Heart right ventricle (tissue), 16 donors: Measurements from ENCODE around the gene RIPK1. TPM values are rescaled to one million over a fixed set of nuclear protein-coding genes. Genes with fewer than 3 reads are reported as not detected.

ENCODE experiments used
- ATAC-seq, 8 donors: fragments of 200-7000 bp; cut with Tn5 transposase; one replicate each; pipeline ENCODE4 v1.9.1; 2020; ENCODE audit warnings: mild to moderate bottlenecking in 8 of 8, moderate library complexity in 8 of 8, moderate number of reproducible peaks in 1 of 8
- DNase-seq, 2 donors: peaks; one replicate each; pipeline ENCODE4 v3.0.0-alpha.2; 2020
- H3K27ac ChIP-seq, 10 donors: fragments of 200-600 bp; sonication (generic) in 2 of 10; one replicate each; pipeline versions ENCODE4 v1.5.0 to v1.8.0; 2020 to 2022; ENCODE audit warnings: mild to moderate bottlenecking in 3 of 10
- H3K27me3 ChIP-seq, 7 donors: fragments of 200-600 bp; one replicate each; pipeline ENCODE4 v1.8.0; 2021 to 2022; ENCODE audit warnings: mild to moderate bottlenecking in 2 of 7
- H3K36me3 ChIP-seq, 9 donors: fragments of 200-600 bp; sonication (generic) in 1 of 9; one replicate each; pipeline versions ENCODE4 v1.5.0 to v1.8.0; 2020 to 2022; ENCODE audit warnings: mild to moderate bottlenecking in 2 of 9
- H3K4me1 ChIP-seq, 9 donors: fragments of 200-600 bp; sonication (generic) in 1 of 9; one replicate each; pipeline versions ENCODE4 v1.5.0 to v1.8.0; 2020 to 2022; ENCODE audit warnings: mild to moderate bottlenecking in 4 of 9
- H3K4me3 ChIP-seq, 10 donors: fragments of 200-600 bp; sonication (generic) in 2 of 10; one replicate each; pipeline versions ENCODE4 v1.5.0 to v1.8.0; 2020 to 2022; ENCODE audit warnings: mild to moderate bottlenecking in 7 of 10, moderate library complexity in 2 of 10
- H3K9me3 ChIP-seq, 11 donors: fragments of 200-600 bp in 10 of 11; sonication (generic) in 2 of 11; one replicate each; pipeline versions ENCODE4 v1.5.0 to v1.8.0; 2013 to 2022; ENCODE audit warnings: mild to moderate bottlenecking in 2 of 11, control low read depth in 1 of 11, moderate library complexity in 1 of 11
- CTCF ChIP-seq, 9 donors: fragments of 200-600 bp; sonication (generic) in 2 of 9; IDR thresholded peaks; one replicate each; pipeline versions ENCODE4 v1.5.0 to v1.8.0; 2021 to 2022; ENCODE audit warnings: antibody characterized with exemption in 9 of 9, mild to moderate bottlenecking in 5 of 9, moderate library complexity in 1 of 9
- WGBS, 2 donors: extraction: QIAGEN DNeasy Blood & Tissue Kit; methylation state at CpG; one replicate each; pipeline ENCODE4 v1.1.7; 2013; ENCODE audit warnings: inconsistent platforms in 1 of 2; 5-methylcytosine and 5-hydroxymethylcytosine counted together
- intact Hi-C, 10 donors: fragments of 100-400 bp; cut with DNase I; formaldehyde crosslinking; loops; one replicate each; pipeline versions ENCODE4 v1.11.1 to v1.14.2; 2022
- polyA plus RNA-seq, 2 donors: library from polyadenylated mRNA; stranded (reverse); fragments of 200-250 nt; gene quantifications; one replicate each; pipeline ENCODE4 v1.2.3, GENCODE V29; 2013
- total RNA-seq, 10 donors: library from RNA; stranded (reverse); fragmentation: NEBNext Ultra II Directional in 3 of 10; extraction: Animal tissue kit (Norgen Biotek cat#: 25700) in 3 of 10; gene quantifications; one replicate each; pipeline versions ENCODE4 v1.2.1 to v1.2.4, GENCODE V29; 2021 to 2023
- donor health status: Arrhythmogenic right ventricular cardiomyopathy.
- donor health status: ischemic (EF 13 %, LVEDD 7.1; RV severe dilation, severe dysfunction).
- donor health status: healthy with polysubstance abuse.
- donor health status: DM: no; HTN: yes; CAD: no.
- donor health status: DM: no; HTN: no; CAD: no.
- donor health status: ischemic (EF 25% LVEDD 6.9; RV normal size, moderate dysfunction).
- donor health status: ischemic (EF 25% LVEDD 5.7; RV mildly dilated, moderate dysfunction).
- donor health status: healthy.
- donor health status: DM: yes; HTN: yes; CAD: no.
- donor health status: Ischemic cardiomyopathy.
- donor health status: ischemic (EF 35%, LVEDD 5.7; RV mildly dilated, moderate dysfunction).
- donor health status: nonischemic (EF 11% LVEDD 7.7; RV severe dilation, severe dysfunction).
- donor health status: DM: yes; HTN: yes; CAD: no.
- donor health status: PGD.
- donor health status: ischemic (EF 29% LVEDD 5.4; RV normal size, mild dysfunction).
- donor health status: nonischemic (EF 23%, LVEDD 6.1; RV moderate dilation, normal function).

Gene RIPK1
- total and polyA plus RNA-seq, 12 donors = 5.1 to 12.9 (median 6.4) TPM

GRCh38 chr6:3108746-3109414 is 40.6 kb downstream of the RIPK1 start:
- WGBS, 2 donors = 86 to 90% methylated on average over 10 of the region's 10 CpGs
- Histone ChIP-seq H3K4me3 (no peak overlapping the region), H3K27me3 (no peaks in the 10 kb centered on the region), H3K27ac (no peak overlapping the region), H3K4me1 (no peaks in the 10 kb centered on the region), H3K9me3 (no peaks in the 10 kb centered on the region), H3K36me3 (peaks cover 0 to 100% (median 62%) of the 10 kb centered on the region in 9 donors)
- intact Hi-C loops = no loop called here
- TF ChIP-seq CTCF (IDR thresholded peaks at IDR 0.05) = no peak
- DNase-seq = no peak
- peak in 5 of 8 donors; percentile 11 to 47 (median 36) for ATAC-seq

GRCh38 chr6:3109761-3110160 is 41.5 kb downstream of the RIPK1 start:
- Histone ChIP-seq H3K9me3 (no peaks in the 10 kb centered on the region), H3K36me3 (peaks cover 0 to 100% (median 64%) of the 10 kb centered on the region in 9 donors), H3K27me3 (no peaks in the 10 kb centered on the region), H3K4me3 (no peak overlapping the region), H3K4me1 (no peaks in the 10 kb centered on the region), H3K27ac (no peak overlapping the region)
- WGBS, 2 donors = 89 to 91% methylated on average over 3 of the region's 3 CpGs
- no peak for TF ChIP-seq CTCF (IDR thresholded peaks at IDR 0.05)
- DNase-seq (no peak), ATAC-seq (no peak)
- intact Hi-C loops = loop anchor here in 1 of 10 donors (10.0 kb wide), 1 partner anchor 245 kb away; no protein-coding TSS in a partner anchor

- H3K27ac ChIP-seq = no peak overlapping the region
- H3K4me3 ChIP-seq = no peak overlapping the region
- TF ChIP-seq CTCF (IDR thresholded peaks at IDR 0.05) = no peak
- H3K4me1 ChIP-seq = peaks cover 0 to 14% (median 9%) of the 10 kb centered on the region in 9 donors
- intact Hi-C loops = loop anchor here in 1 of 10 donors (10.0 kb wide), 1 partner anchor 240 kb away; no protein-coding TSS in a partner anchor
- DNase-seq (no peak), ATAC-seq (no peak)
- no peaks in the 10 kb centered on the region for H3K9me3 ChIP-seq
- H3K36me3 ChIP-seq = peaks cover 0 to 66% (median 45%) of the 10 kb centered on the region in 9 donors
- 90 to 91% methylated on average over 6 of the region's 6 CpGs for WGBS, 2 donors
- no peaks in the 10 kb centered on the region for H3K27me3 ChIP-seq
Observed at GRCh38 chr6:3114377-3114776, 46.1 kb downstream of the RIPK1 start.

- Histone ChIP-seq H3K36me3 (peaks cover 0 to 30% (median 22%) of the 10 kb centered on the region in 9 donors), H3K27ac (peak overlapping the region; percentile 75 to 96 (median 90)), H3K4me1 (peaks cover 0 to 18% (median 12%) of the 10 kb centered on the region in 9 donors), H3K27me3 (no peaks in the 10 kb centered on the region), H3K9me3 (no peaks in the 10 kb centered on the region), H3K4me3 (peak overlapping the region; percentile 63 to 96 (median 79))
- DNase-seq (no peak), ATAC-seq (no peak)
- TF ChIP-seq CTCF (IDR thresholded peaks at IDR 0.05) = no peak
- intact Hi-C loops = loop anchor here in 3 of 10 donors (5.0 to 10.0 kb wide), 2 partner anchors 46 to 237 kb away; no protein-coding TSS in a partner anchor
- WGBS, 2 donors = 13 to 15% methylated on average over 8 of the region's 8 CpGs
Observed at GRCh38 chr6:3117912-3118352, 49.6 kb downstream of the RIPK1 start.
